Aorta (tissue), 5 donors: ENCODE data around the gene GNPTAB. TPM values are rescaled to one million over a fixed set of nuclear protein-coding genes. Genes with fewer than 3 reads are reported as not detected.
A peak's percentile ranks its signal among the peaks of the same experiment; 100 is the strongest.

Experiments
- ATAC-seq: fragments of 200-7000 bp; cut with Tn5 transposase; one replicate; pipeline ENCODE4 v1.9.1; 2022; ENCODE audit warnings: moderate library complexity; ENCODE audit not compliant: low FRiP score
- DNase-seq, 2 donors: peaks; one replicate each; pipeline ENCODE4 v3.0.0-alpha.2; 2020
- H3K27ac ChIP-seq, 2 donors: one replicate each; pipeline ENCODE4 v1.5.1; 2013; ENCODE audit warnings: low read length in 2 of 2, mild to moderate bottlenecking in 2 of 2, moderate library complexity in 2 of 2, control low read depth in 1 of 2, inconsistent platforms in 1 of 2, low read depth in 1 of 2
- H3K27me3 ChIP-seq, 2 donors: one replicate each; pipeline ENCODE4 v1.6.1; 2013; ENCODE audit warnings: control low read depth in 1 of 2, low read length in 1 of 2, mild to moderate bottlenecking in 1 of 2, moderate library complexity in 1 of 2; ENCODE audit not compliant: insufficient read depth in 2 of 2, control insufficient read depth in 1 of 2
- H3K36me3 ChIP-seq, 2 donors: one replicate each; pipeline ENCODE4 v1.6.1; 2013; ENCODE audit warnings: control low read depth in 1 of 2, low read length in 1 of 2, mild to moderate bottlenecking in 1 of 2; ENCODE audit not compliant: insufficient read depth in 2 of 2, control insufficient read depth in 1 of 2
- H3K4me1 ChIP-seq, 2 donors: one replicate each; pipeline ENCODE4 v1.6.1; 2013; ENCODE audit warnings: low read length in 2 of 2, control low read depth in 1 of 2, mild to moderate bottlenecking in 1 of 2, moderate library complexity in 1 of 2; ENCODE audit not compliant: insufficient read depth in 2 of 2, control insufficient read depth in 1 of 2
- H3K4me3 ChIP-seq, 2 donors: one replicate each; pipeline ENCODE4 v1.5.1; 2013; ENCODE audit warnings: low read length in 2 of 2, control low read depth in 1 of 2, mild to moderate bottlenecking in 1 of 2
- H3K9me3 ChIP-seq: one replicate; pipeline ENCODE4 v1.6.1; 2013; ENCODE audit warnings: mild to moderate bottlenecking, low read length; ENCODE audit not compliant: control insufficient read depth
- WGBS, 2 donors: extraction: QIAGEN DNeasy Blood & Tissue Kit; methylation state at CpG; one replicate each; pipeline ENCODE4 v1.1.7; 2013; 5-methylcytosine and 5-hydroxymethylcytosine counted together
- intact Hi-C, 2 donors: fragments of 100-400 bp; cut with DNase I; formaldehyde crosslinking; loops; one replicate each; pipeline versions ENCODE4 v1.14.2 to v1.15.0; 2022
- long read RNA-seq, 2 donors: library from polyadenylated mRNA; unstranded; transcript quantifications; one replicate each; pipeline ENCODE4 v2.0.0, GENCODE V29; 2020 to 2021
- polyA plus RNA-seq, 2 donors: library from polyadenylated mRNA; stranded (reverse); fragments of 200-250 nt; gene quantifications; one replicate each; pipeline ENCODE4 v1.2.3, GENCODE V29; 2013
- total RNA-seq, 2 donors: library from RNA; stranded (reverse); fragmentation: NEBNext Ultra II Directional; extraction: Animal tissue kit (Norgen Biotek cat#: 25700); gene quantifications; one replicate each; pipeline ENCODE4 v1.2.1, GENCODE V29; 2021
- donor health status: healthy with polysubstance abuse.
- donor health status: Bipolar disorder and iron deficiency.
- donor health status: DM: no; HTN: no; CAD: no.
- donor health status: DM: no; HTN: no; CAD: no.
- donor health status: DM: yes; HTN: yes; CAD: no.

Gene GNPTAB
- total RNA-seq (10 to 100 TPM; 29.1 to 43.3 TPM), polyA plus RNA-seq (1 to 10 TPM; 9.1 to 9.2 TPM)
- long read RNA-seq, donor 1, partial matches to known transcripts: 28 of 33 reads
- long read RNA-seq, donor 1, other reads (novel, unspliced or antisense): 5 of 33 reads
- long read RNA-seq, donor 2, full-length matches to known transcripts: 4 of 15 reads
- long read RNA-seq, donor 2, partial matches to known transcripts: 4 of 15 reads
- long read RNA-seq, donor 2, other reads (novel, unspliced or antisense): 7 of 15 reads

DNA sequence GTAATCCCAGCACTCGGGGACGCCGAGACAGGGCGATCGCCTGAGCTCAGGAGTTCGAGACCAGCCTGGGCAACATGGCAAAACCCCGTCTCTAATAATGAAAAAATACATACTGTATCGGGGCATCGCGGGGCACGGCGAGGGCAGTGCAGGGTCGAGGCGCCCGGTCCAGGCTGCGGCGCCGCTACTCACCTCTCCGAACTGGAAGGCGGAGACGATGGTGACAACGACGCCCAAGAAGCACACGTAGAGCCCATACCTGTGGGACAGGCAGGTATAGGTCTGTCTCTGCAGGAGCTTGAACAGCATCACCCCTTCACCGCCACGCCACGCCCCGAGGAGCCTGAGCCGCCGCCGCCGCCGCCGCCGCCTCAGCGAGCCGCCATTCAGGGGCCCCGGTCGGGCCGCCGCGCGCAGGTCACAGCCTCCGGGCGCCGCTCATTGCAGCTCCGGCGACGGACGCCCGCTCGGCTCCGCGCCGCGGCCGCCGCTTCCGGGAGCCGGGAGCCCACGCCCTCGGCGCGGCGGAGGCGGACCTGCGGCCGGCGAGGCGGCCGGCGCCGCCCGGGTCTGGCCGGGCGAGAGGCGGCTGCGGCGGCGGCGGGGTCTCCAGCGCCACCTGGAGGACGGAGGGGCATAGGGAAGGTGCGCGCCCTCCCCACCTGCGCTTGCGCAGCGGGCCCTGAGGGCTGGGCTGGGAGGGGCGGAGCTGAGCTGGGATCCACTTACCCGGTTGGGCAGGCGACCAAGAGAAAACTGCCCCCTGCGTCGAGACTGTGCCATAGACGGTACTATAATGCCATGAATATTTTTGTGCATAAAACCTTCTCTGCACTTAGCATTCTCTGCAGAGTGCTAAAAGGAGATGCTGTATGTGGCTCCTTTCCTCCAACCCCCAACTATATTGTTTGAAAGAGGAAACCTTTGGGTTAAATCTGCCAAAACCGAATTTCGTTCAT is at the start of gene GNPTAB:
GNPTAB (minus strand) TSS at position 593 of the 959 bp plus-strand sequence; CDS start at position 309, 284 bp downstream.
- H3K4me1 ChIP-seq: peaks cover 0 to 1% of the 10 kb centered on the region in 2 donors
- peak within 1 kb of the TSS; percentile 67 to 100 for H3K4me3 ChIP-seq
- H3K27me3 ChIP-seq: no peaks in the 10 kb centered on the region
- ATAC-seq (peak; percentile 98), DNase-seq (peak; percentile 96 to 98)
- 0 to 1% methylated on average over 94 to 96 of the region's 96 CpGs for WGBS, 2 donors
- intact Hi-C loops: loop anchor here in 1 of 2 donors (1.0 kb wide), 1 partner anchor 61 kb away; no protein-coding TSS in a partner anchor
- H3K9me3 ChIP-seq: no peaks in the 10 kb centered on the region
- peak within 1 kb of the TSS in 1 of 2 donors; percentile 85 for H3K27ac ChIP-seq
- H3K36me3 ChIP-seq: no peaks in the 10 kb centered on the region

DNA sequence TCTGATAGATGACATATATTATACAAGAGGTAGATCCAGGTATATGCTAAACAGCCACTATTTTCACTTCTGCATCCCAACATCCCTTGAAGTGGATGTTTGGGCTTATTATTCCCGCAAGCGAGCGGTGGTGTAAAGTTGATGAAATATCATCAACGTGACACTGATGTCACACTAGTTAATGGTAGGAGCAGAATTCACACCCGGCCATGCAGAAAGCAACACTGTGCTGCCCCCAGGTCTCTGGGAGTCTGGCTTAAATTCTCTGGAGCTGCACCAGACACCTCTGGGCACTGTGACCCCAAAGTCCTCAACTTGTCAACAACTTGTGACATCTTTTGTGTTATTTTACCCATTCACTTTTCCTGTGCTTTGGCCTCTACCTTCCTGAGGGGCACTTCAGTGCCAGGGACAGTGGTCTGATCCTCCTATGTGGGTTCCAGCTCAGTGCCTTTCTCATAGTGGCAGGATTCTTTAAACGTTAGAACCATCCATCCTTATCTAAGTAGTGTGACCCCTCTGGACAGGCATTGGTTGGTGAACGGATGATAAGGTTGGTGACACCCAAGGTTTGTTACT is 47.6 kb upstream of the GNPTAB start:
- intact Hi-C loops: no loop called here
- H3K27ac ChIP-seq: no peak overlapping the region
- 40 to 42% methylated on average over 7 of the region's 7 CpGs for WGBS, 2 donors
- peak overlapping the region; percentile 60 to 71 for H3K4me3 ChIP-seq
- ATAC-seq (no peak), DNase-seq (no peak)
- H3K27me3 ChIP-seq: no peaks in the 10 kb centered on the region
- H3K9me3 ChIP-seq: no peaks in the 10 kb centered on the region
- no peaks in the 10 kb centered on the region for H3K36me3 ChIP-seq
- H3K4me1 ChIP-seq: no peaks in the 10 kb centered on the region

- Histone ChIP-seq H3K9me3 (no peaks in the 10 kb centered on the region), H3K27me3 (no peaks in the 10 kb centered on the region), H3K4me3 (peak overlapping the region; percentile 60 to 71), H3K4me1 (no peaks in the 10 kb centered on the region), H3K36me3 (no peaks in the 10 kb centered on the region), H3K27ac (peak overlapping the region in 1 of 2 donors; percentile 96)
- WGBS, 2 donors: 1 to 2% methylated on average over 24 of the region's 24 CpGs
- intact Hi-C loops: no loop called here
- no peak for DNase-seq
- ATAC-seq: peak; percentile 40
Observed at GRCh38 chr12:101877806-101878242, 47.1 kb upstream of the GNPTAB start.

- DNase-seq (peak; percentile 96 to 98), ATAC-seq (peak; percentile 96)
- no peaks in the 10 kb centered on the region for H3K9me3 ChIP-seq
- peak within 1 kb of the TSS; percentile 60 to 71 for H3K4me3 ChIP-seq
- H3K4me1 ChIP-seq: no peaks in the 10 kb centered on the region
- 0 to 1% methylated on average over 98 to 105 of the region's 105 CpGs for WGBS, 2 donors
- no peaks in the 10 kb centered on the region for H3K36me3 ChIP-seq
- no peaks in the 10 kb centered on the region for H3K27me3 ChIP-seq
- intact Hi-C loops: no loop called here
- H3K27ac ChIP-seq: peak within 1 kb of the TSS; percentile 91 to 96
Observed at GRCh38 chr12:101876861-101877805, 46.4 kb upstream of the GNPTAB start, which contains the start of gene DRAM1. Gene DRAM1 (plus strand): TSS chr12:101877580. CDS start chr12:101877790, 210 bp downstream.

DNA sequence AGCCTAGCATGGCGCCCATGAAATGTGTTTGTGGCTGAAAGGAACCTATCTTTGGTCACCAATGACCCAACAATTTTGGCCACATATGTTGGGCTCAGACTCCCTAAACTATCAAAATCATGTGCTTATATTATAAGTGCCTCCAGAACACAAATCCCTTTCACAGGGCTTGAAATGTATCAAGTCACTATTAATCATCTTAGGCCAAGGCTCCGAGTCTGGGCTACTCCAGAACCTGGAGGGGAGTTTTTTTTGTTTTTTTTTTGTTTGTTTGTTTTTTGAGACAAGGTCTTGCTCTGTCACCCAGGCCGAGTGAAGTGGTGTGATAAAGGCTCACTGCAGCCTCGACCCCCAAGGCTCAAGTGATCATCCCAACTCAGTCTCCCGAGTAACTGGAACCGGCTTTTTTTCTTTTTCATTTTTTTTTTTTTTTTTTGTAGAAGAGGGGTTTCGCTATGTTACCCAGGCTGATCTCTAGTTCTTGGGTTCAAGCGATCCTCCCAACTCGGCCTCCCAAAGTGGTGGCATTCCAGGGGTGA is 45.6 kb upstream of the GNPTAB start:
- peak overlapping the region in 1 of 2 donors; percentile 96 for H3K27ac ChIP-seq
- H3K4me3 ChIP-seq: peak overlapping the region; percentile 60 to 71
- intact Hi-C loops: no loop called here
- H3K36me3 ChIP-seq: no peaks in the 10 kb centered on the region
- H3K27me3 ChIP-seq: no peaks in the 10 kb centered on the region
- DNase-seq (no peak), ATAC-seq (no peak)
- no peaks in the 10 kb centered on the region for H3K4me1 ChIP-seq
- 39 to 42% methylated on average over 9 of the region's 9 CpGs for WGBS, 2 donors
- no peaks in the 10 kb centered on the region for H3K9me3 ChIP-seq

DNA sequence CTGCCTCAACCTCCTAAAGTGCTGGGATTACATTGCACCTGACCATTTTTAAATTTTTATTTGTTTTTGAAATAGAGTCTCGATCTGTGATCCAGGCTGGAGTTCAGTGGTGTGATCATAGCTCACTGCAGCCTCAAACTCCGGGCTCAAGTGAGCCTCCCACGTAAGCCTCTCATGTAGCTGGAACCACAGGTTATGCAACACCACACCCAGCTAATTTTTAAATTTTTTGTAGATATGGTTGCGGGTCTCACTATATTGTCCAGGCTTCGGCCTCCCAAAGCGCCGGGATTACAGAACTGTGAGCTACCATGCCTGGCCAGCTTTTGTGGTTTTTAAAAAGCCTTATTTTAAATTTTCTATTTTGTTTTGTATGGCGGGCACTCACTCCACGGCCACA is 44.4 kb upstream of the GNPTAB start:
- Histone ChIP-seq H3K36me3 (no peaks in the 10 kb centered on the region), H3K4me1 (no peaks in the 10 kb centered on the region), H3K27me3 (no peaks in the 10 kb centered on the region), H3K4me3 (no peak overlapping the region), H3K9me3 (no peaks in the 10 kb centered on the region), H3K27ac (no peak overlapping the region)
- intact Hi-C loops: no loop called here
- no peak for DNase-seq
- no peak for ATAC-seq
- 86 to 91% methylated on average over 9 of the region's 9 CpGs for WGBS, 2 donors

- no peaks in the 10 kb centered on the region for H3K4me1 ChIP-seq
Observed at GRCh38 chr12:101870925-101871324, 40.2 kb upstream of the GNPTAB start.

More at GRCh38 chr12:101870925-101871324, 40.2 kb upstream of the GNPTAB start:
- H3K27me3 ChIP-seq: no peaks in the 10 kb centered on the region
- no peaks in the 10 kb centered on the region for H3K36me3 ChIP-seq
- intact Hi-C loops: no loop called here
- ATAC-seq (no peak), DNase-seq (no peak)
- H3K9me3 ChIP-seq: no peaks in the 10 kb centered on the region
- H3K4me3 ChIP-seq: no peak overlapping the region
- WGBS, 2 donors: 82 to 89% methylated on average over 1 of the region's 1 CpG
- H3K27ac ChIP-seq: no peak overlapping the region
